Lung (tissue), 16 donors: Measurements from ENCODE around the gene RING1. TPM values are rescaled to one million over a fixed set of nuclear protein-coding genes. Genes with fewer than 3 reads are reported as not detected.

ENCODE experiments used
- ATAC-seq: fragments of 200-7000 bp; cut with Tn5 transposase; one replicate; pipeline ENCODE4 v1.9.1; 2020; ENCODE audit warnings: moderate number of reproducible peaks; ENCODE audit not compliant: insufficient read depth, low FRiP score
- DNase-seq, 3 donors: peaks; one replicate each; pipeline ENCODE4 v3.0.0-alpha.2; 2013 to 2017
- H3K27ac ChIP-seq, 2 donors: one replicate each; pipeline ENCODE4 v1.5.1; 2013; ENCODE audit warnings: mild to moderate bottlenecking in 2 of 2, moderate library complexity in 2 of 2, control low read depth in 1 of 2, inconsistent platforms in 1 of 2, low read depth in 1 of 2, low read length in 1 of 2
- H3K27me3 ChIP-seq, 3 donors: one replicate each; pipeline ENCODE4 v1.5.1; 2013; ENCODE audit warnings: low read length in 2 of 3; ENCODE audit not compliant: control insufficient read depth in 3 of 3, insufficient read depth in 3 of 3
- H3K36me3 ChIP-seq, 4 donors: one replicate each; pipeline ENCODE4 v1.5.1; 2013; ENCODE audit warnings: low read length in 4 of 4, mild to moderate bottlenecking in 1 of 4, moderate library complexity in 1 of 4; ENCODE audit not compliant: control insufficient read depth in 4 of 4, insufficient read depth in 4 of 4
- H3K4me1 ChIP-seq, 5 donors: one replicate each; pipeline ENCODE4 v1.5.1; 2013; ENCODE audit warnings: low read length in 5 of 5, mild to moderate bottlenecking in 2 of 5, moderate library complexity in 1 of 5; ENCODE audit not compliant: control insufficient read depth in 5 of 5, insufficient read depth in 5 of 5
- H3K4me3 ChIP-seq: one replicate; pipeline ENCODE4 v1.5.1; 2013; ENCODE audit warnings: mild to moderate bottlenecking, control low read depth, moderate library complexity
- H3K9ac ChIP-seq, 2 donors: one replicate each; pipeline ENCODE4 v1.5.1; 2013; ENCODE audit warnings: low read length in 2 of 2, control low read depth in 1 of 2; ENCODE audit not compliant: insufficient read depth in 1 of 2
- H3K9me3 ChIP-seq, 4 donors: one replicate each; pipeline ENCODE4 v1.5.1; 2013; ENCODE audit warnings: low read length in 3 of 4, mild to moderate bottlenecking in 1 of 4, moderate library complexity in 1 of 4; ENCODE audit not compliant: control insufficient read depth in 4 of 4, insufficient read depth in 3 of 4
- CTCF ChIP-seq: IDR thresholded peaks from 2 replicates; pipeline ENCODE4 v1.5.1; 2012; ENCODE audit warnings: mild to moderate bottlenecking; ENCODE audit errors: control extremely low read depth, extremely low read depth
- WGBS, 2 donors: extraction: QIAGEN DNeasy Blood & Tissue Kit; methylation state at CpG; one replicate each; pipeline ENCODE4 v1.1.7; 2013; 5-methylcytosine and 5-hydroxymethylcytosine counted together
- long read RNA-seq, 5 donors: transcript quantifications; one replicate each; lab custom pipeline, GENCODE V29; 2026
- polyA plus RNA-seq, 2 donors: library from polyadenylated mRNA; stranded (reverse); fragments of 200-250 nt; gene quantifications; one replicate each; pipeline ENCODE4 v1.2.1, GENCODE V29; 2013
- total RNA-seq, 2 donors: library from RNA; depleted of rRNA in 1 of 2; stranded (reverse); fragments of >200 nt in 1 of 2; gene quantifications; one replicate each; pipeline ENCODE4 v1.2.1, GENCODE V29; 2014 to 2021
- donor health status: control.
- donor health status: control.
- donor health status: Bipolar disorder and iron deficiency.
- donor health status: healthy.
- donor health status: DM: yes; HTN: yes; CAD: no.

The RING1 gene
- total RNA-seq (10 to 100 TPM; 30.0 to 46.6 TPM), polyA plus RNA-seq (10 to 100 TPM; 34.2 to 43.6 TPM)
- long read RNA-seq, donor 1, transcript RING1-201 (7 exons, 1,752 nt), result major isoform, 23 of 55 reads
- long read RNA-seq, donor 1, partial matches to known transcripts, result 32 of 55 reads
- long read RNA-seq, donor 1, other reads (novel, unspliced or antisense), result 0 of 55 reads
- long read RNA-seq, donor 2, partial matches to known transcripts, result 6 of 11 reads
- long read RNA-seq, donor 2, other reads (novel, unspliced or antisense), result 0 of 11 reads
- long read RNA-seq, donor 3, partial matches to known transcripts, result 9 of 13 reads
- long read RNA-seq, donor 3, other reads (novel, unspliced or antisense), result 0 of 13 reads
- long read RNA-seq, donor 4, partial matches to known transcripts, result 11 of 14 reads
- long read RNA-seq, donor 4, other reads (novel, unspliced or antisense), result 0 of 14 reads
- long read RNA-seq, donor 5, transcript RING1-201 (7 exons, 1,752 nt), result major isoform, 21 of 38 reads
- long read RNA-seq, donor 5, partial matches to known transcripts, result 17 of 38 reads
- long read RNA-seq, donor 5, other reads (novel, unspliced or antisense), result 0 of 38 reads

GRCh38 chr6:33208091-33208967 lies at the start of gene RING1:
Gene RING1, plus strand, starts transcription at chr6:33208500. Its CDS starts 323 bp downstream, at chr6:33208823.
- WGBS, 2 donors, result 0% methylated on average over 61 to 86 of the region's 86 CpGs
- H3K4me1 ChIP-seq, result peaks cover 4 to 48% (median 15%) of the 10 kb centered on the region in 5 donors
- no peak for TF ChIP-seq CTCF

DNA sequence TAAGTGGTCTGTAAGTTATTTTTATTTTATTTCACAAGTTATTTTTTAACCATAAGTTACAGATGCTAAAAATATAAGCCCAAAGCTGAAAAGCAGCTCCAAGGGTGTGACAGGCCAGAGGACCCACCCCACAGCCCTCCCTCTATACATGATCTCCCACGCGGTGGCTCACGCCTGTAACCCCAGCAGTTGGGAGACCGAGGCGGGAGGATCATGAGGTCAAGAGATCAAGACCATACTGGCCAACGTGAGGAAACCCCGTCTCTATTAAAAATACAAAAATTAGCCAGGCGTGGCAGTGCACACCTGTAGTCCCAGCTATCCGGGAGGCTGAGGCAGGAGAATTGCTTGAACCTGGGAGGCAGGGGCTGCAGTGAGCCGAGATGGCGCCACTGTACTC lies 48.2 kb upstream of the RING1 start:
- WGBS, 2 donors, result 91 to 95% methylated on average over 11 of the region's 11 CpGs
- TF ChIP-seq CTCF, result no peak
- H3K27me3 ChIP-seq, result no peaks in the 10 kb centered on the region
- H3K9me3 ChIP-seq, result no peaks in the 10 kb centered on the region
- H3K36me3 ChIP-seq, result no peaks in the 10 kb centered on the region
- ATAC-seq (no peak), DNase-seq (no peak)
- no peak overlapping the region for H3K4me3 ChIP-seq
- H3K9ac ChIP-seq, result no peak overlapping the region
- peaks cover 0 to 12% (median 0%) of the 10 kb centered on the region in 5 donors for H3K4me1 ChIP-seq
- no peak overlapping the region for H3K27ac ChIP-seq

More at GRCh38 chr6:33208091-33208967, at the start of gene RING1:
- peak; percentile 76 for ATAC-seq
- H3K27me3 ChIP-seq, result no peaks in the 10 kb centered on the region
- peak; percentile 86 to 90 (median 89) for DNase-seq
- peaks cover 0 to 20% (median 12%) of the 10 kb centered on the region in 4 donors for H3K36me3 ChIP-seq
- peak within 1 kb of the TSS; percentile 89 to 92 for H3K27ac ChIP-seq
- H3K9me3 ChIP-seq, result no peaks in the 10 kb centered on the region
- peak within 1 kb of the TSS; percentile 95 to 98 for H3K9ac ChIP-seq
- peak within 1 kb of the TSS; percentile 60 for H3K4me3 ChIP-seq

GRCh38 chr6:33160728-33161344 lies 47.5 kb upstream of the RING1 start:
- Histone ChIP-seq H3K9ac (no peak overlapping the region), H3K27me3 (no peaks in the 10 kb centered on the region), H3K9me3 (no peaks in the 10 kb centered on the region), H3K27ac (peak overlapping the region in 1 of 2 donors; percentile 54), H3K36me3 (no peaks in the 10 kb centered on the region), H3K4me1 (peaks cover 0 to 12% (median 0%) of the 10 kb centered on the region in 5 donors), H3K4me3 (no peak overlapping the region)
- peak; percentile 62 to 86 (median 77) for DNase-seq
- ATAC-seq, result peak; percentile 76
- 35 to 58% methylated on average over 13 of the region's 13 CpGs for WGBS, 2 donors
- TF ChIP-seq CTCF, result no peak
